Measurements from ENCODE around the gene TCEANC.

- no peak for TF ChIP-seq POLR2A (IDR thresholded peaks at IDR 0.05)
- TF ChIP-seq CTCF (IDR thresholded peaks at IDR 0.05 in 4 of 5, conservative IDR thresholded peaks at IDR 0.05 in 1 of 5): no peak
These were observed 2.6 kb upstream of the TCEANC start for GRCh38 chrX:13650318-13650717.

Data from gastrocnemius medialis (tissue), 4 donors.